ENCODE data around the gene KLK2. TPM values are rescaled to one million over a fixed set of nuclear protein-coding genes. Genes with fewer than 3 reads are reported as not detected.

Gene KLK2
- total and polyA plus RNA-seq, 2 donors (not counting 1 experiment from before 2014, with no cell fraction given) = not detected

DNA sequence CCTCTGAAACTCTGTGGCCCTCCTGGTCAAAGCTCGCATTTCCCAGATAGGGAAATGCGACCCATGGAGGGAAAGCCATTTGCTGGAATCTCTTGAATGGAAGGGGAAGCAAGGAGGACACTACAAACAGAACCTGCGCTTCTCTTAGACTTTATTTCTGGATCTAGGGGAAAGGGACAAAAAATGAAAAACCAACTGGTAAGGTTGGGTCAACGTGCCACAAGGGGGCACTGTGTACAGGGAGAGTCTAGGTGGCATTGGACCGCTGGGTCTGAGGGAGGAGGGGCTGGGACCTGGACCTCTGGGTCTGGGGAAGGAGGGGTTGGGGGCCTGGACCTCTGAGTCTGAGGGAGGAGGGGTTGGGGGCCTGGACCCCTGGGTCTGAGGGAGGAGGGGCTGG lies 33.0 kb downstream of the KLK2 start:
- Histone ChIP-seq H3K4me3 (replicated peaks in 1 of 4; ENCODE audit: control extremely low read depth in 1 of 4, insufficient read depth in 1 of 4, low read depth in 3 of 4, low read length in 4 of 4) (no peak overlapping the region), H3K4me1 (ENCODE audit: control insufficient read depth, extremely low read depth, insufficient read depth, low read length) (no peaks in the 10 kb centered on the region), H3K9me3 (ENCODE audit: control insufficient read depth, insufficient read depth, low read depth, low read length) (no peaks in the 10 kb centered on the region), H4K20me1 (ENCODE audit: control insufficient read depth, extremely low read depth, insufficient read depth, low read length) (no peaks in the 10 kb centered on the region), H3K79me2 (ENCODE audit: control insufficient read depth, insufficient read depth, low read length) (no peaks in the 10 kb centered on the region), H3K27me3 (ENCODE audit: control insufficient read depth, insufficient read depth, low read length) (peaks cover 8% of the 10 kb centered on the region), H2AFZ (ENCODE audit: low read length) (no peak overlapping the region), H3K4me2 (ENCODE audit: extremely low read depth, insufficient read depth, low read length) (no peak overlapping the region), H3K27ac (ENCODE audit: insufficient read depth, low read length) (no peak overlapping the region), H3K9ac (ENCODE audit: insufficient read depth, low read length) (no peak overlapping the region), H3K36me3 (ENCODE audit: control insufficient read depth, insufficient read depth, low read length) (no peaks in the 10 kb centered on the region)
- TF ChIP-seq EZH2 (IDR thresholded peaks at IDR 0.05; ENCODE audit: low read length, missing control alignments) = no peak
- TF ChIP-seq, protein P1, sequence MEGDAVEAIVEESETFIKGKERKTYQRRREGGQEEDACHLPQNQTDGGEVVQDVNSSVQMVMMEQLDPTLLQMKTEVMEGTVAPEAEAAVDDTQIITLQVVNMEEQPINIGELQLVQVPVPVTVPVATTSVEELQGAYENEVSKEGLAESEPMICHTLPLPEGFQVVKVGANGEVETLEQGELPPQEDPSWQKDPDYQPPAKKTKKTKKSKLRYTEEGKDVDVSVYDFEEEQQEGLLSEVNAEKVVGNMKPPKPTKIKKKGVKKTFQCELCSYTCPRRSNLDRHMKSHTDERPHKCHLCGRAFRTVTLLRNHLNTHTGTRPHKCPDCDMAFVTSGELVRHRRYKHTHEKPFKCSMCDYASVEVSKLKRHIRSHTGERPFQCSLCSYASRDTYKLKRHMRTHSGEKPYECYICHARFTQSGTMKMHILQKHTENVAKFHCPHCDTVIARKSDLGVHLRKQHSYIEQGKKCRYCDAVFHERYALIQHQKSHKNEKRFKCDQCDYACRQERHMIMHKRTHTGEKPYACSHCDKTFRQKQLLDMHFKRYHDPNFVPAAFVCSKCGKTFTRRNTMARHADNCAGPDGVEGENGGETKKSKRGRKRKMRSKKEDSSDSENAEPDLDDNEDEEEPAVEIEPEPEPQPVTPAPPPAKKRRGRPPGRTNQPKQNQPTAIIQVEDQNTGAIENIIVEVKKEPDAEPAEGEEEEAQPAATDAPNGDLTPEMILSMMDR (conservative IDR thresholded peaks at IDR 0.05 in 1 of 2, IDR thresholded peaks at IDR 0.05 in 1 of 2; ENCODE audit: low read depth in 1 of 2, low read length in 2 of 2) = peak in 1 of 2 donors; percentile 40
- peak in 1 of 2 donors; percentile 6 for DNase-seq (ENCODE audit: low read depth in 2 of 2)

- Histone ChIP-seq H4K20me1 (ENCODE audit: control insufficient read depth, extremely low read depth, insufficient read depth, low read length) (no peaks in the 10 kb centered on the region), H3K4me2 (ENCODE audit: extremely low read depth, insufficient read depth, low read length) (no peak overlapping the region), H3K36me3 (ENCODE audit: control insufficient read depth, insufficient read depth, low read length) (no peaks in the 10 kb centered on the region), H3K9ac (ENCODE audit: insufficient read depth, low read length) (no peak overlapping the region), H3K9me3 (ENCODE audit: control insufficient read depth, insufficient read depth, low read depth, low read length) (no peaks in the 10 kb centered on the region), H3K4me1 (ENCODE audit: control insufficient read depth, extremely low read depth, insufficient read depth, low read length) (no peaks in the 10 kb centered on the region), H2AFZ (ENCODE audit: low read length) (no peak overlapping the region), H3K27me3 (ENCODE audit: control insufficient read depth, insufficient read depth, low read length) (peaks cover 9% of the 10 kb centered on the region), H3K4me3 (replicated peaks in 1 of 4; ENCODE audit: control extremely low read depth in 1 of 4, insufficient read depth in 1 of 4, low read depth in 3 of 4, low read length in 4 of 4) (no peak overlapping the region), H3K79me2 (ENCODE audit: control insufficient read depth, insufficient read depth, low read length) (no peaks in the 10 kb centered on the region), H3K27ac (ENCODE audit: insufficient read depth, low read length) (no peak overlapping the region)
- no peak for DNase-seq (ENCODE audit: low read depth in 2 of 2)
- TF ChIP-seq EZH2 (IDR thresholded peaks at IDR 0.05; ENCODE audit: low read length, missing control alignments) = no peak
- TF ChIP-seq, protein P1 (conservative IDR thresholded peaks at IDR 0.05 in 1 of 2, IDR thresholded peaks at IDR 0.05 in 1 of 2; ENCODE audit: low read depth in 1 of 2, low read length in 2 of 2) = no peak
Measured at GRCh38 chr19:50908336-50908735, 35.1 kb downstream of the KLK2 start.

- Histone ChIP-seq H4K20me1 (ENCODE audit: control insufficient read depth, extremely low read depth, insufficient read depth, low read length) (no peaks in the 10 kb centered on the region), H3K4me3 (replicated peaks in 1 of 4; ENCODE audit: control extremely low read depth in 1 of 4, insufficient read depth in 1 of 4, low read depth in 3 of 4, low read length in 4 of 4) (no peak overlapping the region)
Measured at GRCh38 chr19:50909240-50910070, 36.2 kb downstream of the KLK2 start.

More at GRCh38 chr19:50909240-50910070, 36.2 kb downstream of the KLK2 start:
- Histone ChIP-seq H2AFZ (ENCODE audit: low read length) (no peak overlapping the region), H3K9ac (ENCODE audit: insufficient read depth, low read length) (no peak overlapping the region), H3K4me2 (ENCODE audit: extremely low read depth, insufficient read depth, low read length) (no peak overlapping the region), H3K36me3 (ENCODE audit: control insufficient read depth, insufficient read depth, low read length) (no peaks in the 10 kb centered on the region), H3K27me3 (ENCODE audit: control insufficient read depth, insufficient read depth, low read length) (peaks cover 9% of the 10 kb centered on the region), H3K27ac (ENCODE audit: insufficient read depth, low read length) (no peak overlapping the region), H3K79me2 (ENCODE audit: control insufficient read depth, insufficient read depth, low read length) (no peaks in the 10 kb centered on the region), H3K9me3 (ENCODE audit: control insufficient read depth, insufficient read depth, low read depth, low read length) (no peaks in the 10 kb centered on the region), H3K4me1 (ENCODE audit: control insufficient read depth, extremely low read depth, insufficient read depth, low read length) (no peaks in the 10 kb centered on the region)
- TF ChIP-seq, protein P1 (conservative IDR thresholded peaks at IDR 0.05 in 1 of 2, IDR thresholded peaks at IDR 0.05 in 1 of 2; ENCODE audit: low read depth in 1 of 2, low read length in 2 of 2) = no peak
- no peak for TF ChIP-seq EZH2 (IDR thresholded peaks at IDR 0.05; ENCODE audit: low read length, missing control alignments)
- DNase-seq (ENCODE audit: low read depth in 2 of 2) = no peak
